AG10803 (cell line): Measurements from ENCODE around the gene GNAI1.

ENCODE experiments used
- DNase-seq: peaks from one replicate; pipeline ENCODE4 v3.0.0; 2010; ENCODE audit warnings: low read depth
- H3K4me3 ChIP-seq: 2 replicates; pipeline ENCODE4 v1.5.1; 2011; ENCODE audit warnings: mild to moderate bottlenecking, low read length, control low read depth
- CTCF ChIP-seq: conservative IDR thresholded peaks from 2 replicates; pipeline ENCODE4 v1.5.1; 2011; ENCODE audit warnings: mild to moderate bottlenecking, low read length, control low read depth, inconsistent platforms

Gene GNAI1

GRCh38 chr7:80110376-80110775 is 24.3 kb upstream of the GNAI1 start:
- no peak overlapping the region for H3K4me3 ChIP-seq
- DNase-seq, result no peak
- TF ChIP-seq CTCF, result no peak

GRCh38 chr7:80114159-80114558 is 20.5 kb upstream of the GNAI1 start:
- DNase-seq, result no peak
- TF ChIP-seq CTCF, result no peak

DNA sequence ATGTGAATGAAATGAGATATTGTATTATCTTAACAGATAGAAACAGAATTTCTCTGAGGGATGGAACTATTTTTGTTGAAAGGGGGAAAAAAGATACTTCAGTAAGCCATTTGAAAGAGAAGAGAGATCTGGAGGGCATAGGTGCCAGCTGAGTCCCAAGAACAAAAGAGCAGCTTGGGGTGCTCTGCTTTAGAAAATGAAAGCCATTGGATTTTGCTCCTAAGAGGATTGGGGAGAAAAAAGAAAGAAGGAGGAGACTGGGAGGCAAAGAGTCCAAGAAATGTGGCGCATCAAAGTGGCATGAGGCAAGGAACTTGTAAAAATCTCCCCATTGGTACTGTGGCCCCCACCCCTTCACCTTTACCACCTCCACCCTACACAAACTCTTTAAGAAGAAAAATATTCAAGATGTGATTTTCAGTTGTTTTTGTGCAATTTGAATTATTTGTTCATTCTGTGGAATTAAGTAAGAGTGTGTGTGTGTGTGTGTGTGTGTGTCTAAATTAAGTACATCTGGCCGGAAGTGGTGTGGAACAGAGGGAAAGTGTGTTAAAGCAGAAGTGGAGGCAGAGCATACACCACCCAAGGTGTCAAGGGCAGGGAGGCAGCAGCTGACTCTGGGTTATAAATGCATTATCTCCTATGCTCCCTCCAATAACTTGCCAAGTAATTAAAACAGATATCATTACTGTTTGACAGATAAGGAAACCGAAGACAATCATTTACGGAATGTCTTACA is 9.9 kb upstream of the GNAI1 start:
- H3K4me3 ChIP-seq, result no peak overlapping the region
- TF ChIP-seq CTCF, result no peak
- DNase-seq, result peak; percentile 56

More at GRCh38 chr7:80114159-80114558, 20.5 kb upstream of the GNAI1 start:
- no peak overlapping the region for H3K4me3 ChIP-seq

GRCh38 chr7:80127412-80128160 is 7.0 kb upstream of the GNAI1 start:
- no peak overlapping the region for H3K4me3 ChIP-seq
- no peak for DNase-seq
- no peak for TF ChIP-seq CTCF

GRCh38 chr7:80128918-80129317 is 5.7 kb upstream of the GNAI1 start:
- no peak for TF ChIP-seq CTCF
- no peak for DNase-seq
- no peak overlapping the region for H3K4me3 ChIP-seq

DNA sequence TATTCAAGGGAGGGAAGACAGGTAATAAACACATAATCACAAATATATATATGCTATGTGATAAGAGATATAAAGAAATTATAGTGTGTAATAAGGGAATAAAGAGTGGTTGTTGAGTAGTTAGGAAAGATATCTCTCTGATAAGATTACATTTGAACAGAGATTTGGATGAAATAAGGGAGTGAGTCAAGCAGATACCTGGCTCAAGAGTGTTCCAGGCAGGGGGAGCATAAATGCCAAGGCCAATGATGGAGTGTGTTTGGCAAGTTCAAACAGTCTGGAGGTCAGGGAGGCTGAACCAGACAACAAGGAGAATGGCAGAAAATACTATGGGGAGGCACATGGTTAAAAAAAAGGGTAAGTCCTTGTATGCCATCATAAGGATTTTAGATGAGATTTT is 4.8 kb upstream of the GNAI1 start:
- TF ChIP-seq CTCF, result no peak
- no peak for DNase-seq
- H3K4me3 ChIP-seq, result no peak overlapping the region
